Activated CD8-positive, alpha-beta T cell treated with anti-CD3 and anti-CD28 coated beads, Interleukin-2, amount 10 ng/mL, durations not matched to agents 7 days and 5 days (primary cell): Measurements from ENCODE around the gene TECTA. TPM values are rescaled to one million over a fixed set of nuclear protein-coding genes. Genes with fewer than 3 reads are reported as not detected.

Experiments used
- ATAC-seq: fragments of 150-1000 bp; cut with Tn5 transposase; one replicate; pipeline ENCODE4 v1.10.0; 2021; ENCODE audit warnings: moderate library complexity
- CTCF ChIA-PET: fragments of 350-600 bp; sonication (Branson Sonifier 250); formaldehyde crosslinking; loops from one replicate; lab custom pipeline; 2021; ENCODE audit warnings: antibody characterized with exemption; lab: Charles Lee
- POLR2A ChIA-PET: fragments of 350-600 bp; sonication (Branson Sonifier 250); formaldehyde crosslinking; loops from one replicate; lab custom pipeline; 2021; ENCODE audit warnings: antibody characterized with exemption; lab: Charles Lee
- DNase-seq: peaks from one replicate; pipeline ENCODE4 v3.0.0-alpha.2; 2020
- H3K27ac Mint-ChIP-seq: one replicate; pipeline ENCODE4 v1.8.0; 2021; ENCODE audit warnings: mild to moderate bottlenecking, mixed read lengths
- H3K27me3 Mint-ChIP-seq: one replicate; pipeline ENCODE4 v1.8.0; 2021; ENCODE audit warnings: low read depth, mixed read lengths
- H3K36me3 Mint-ChIP-seq: one replicate; pipeline ENCODE4 v1.8.0; 2021; ENCODE audit warnings: low read depth, mixed read lengths
- H3K4me1 Mint-ChIP-seq: one replicate; pipeline ENCODE4 v1.8.0; 2021; ENCODE audit warnings: low read depth, mixed read lengths
- H3K4me3 Mint-ChIP-seq: one replicate; pipeline ENCODE4 v1.8.0; 2021; ENCODE audit warnings: mild to moderate bottlenecking, mixed read lengths
- H3K9me3 Mint-ChIP-seq: one replicate; pipeline ENCODE4 v1.8.0; 2022; ENCODE audit warnings: mixed read lengths; ENCODE audit not compliant: insufficient read depth
- total RNA-seq, 2 experiments: library from RNA; stranded (reverse); gene quantifications; one replicate each; pipeline ENCODE4 v1.2.3, GENCODE V29; 2021

TECTA gene
- total RNA-seq, 2 experiments from 2014 or later, result 0.13 to 0.21 TPM

- no peak for ATAC-seq
- Mint-ChIP-seq H3K27ac (no peak overlapping the region), H3K36me3 (no peaks in the 10 kb centered on the region), H3K27me3 (no peaks in the 10 kb centered on the region), H3K4me1 (no peaks in the 10 kb centered on the region), H3K4me3 (no peak overlapping the region), H3K9me3 (no peaks in the 10 kb centered on the region)
- ChIA-PET CTCF (no interaction called here), POLR2A (no interaction called here)
- no peak for DNase-seq
Observed at GRCh38 chr11:121134741-121135312, 33.8 kb downstream of the TECTA start.

- ATAC-seq (no peak), DNase-seq (no peak)
- Mint-ChIP-seq H3K4me1 (no peaks in the 10 kb centered on the region), H3K4me3 (no peak overlapping the region), H3K27ac (no peak overlapping the region), H3K36me3 (no peaks in the 10 kb centered on the region), H3K9me3 (no peaks in the 10 kb centered on the region), H3K27me3 (no peaks in the 10 kb centered on the region)
- ChIA-PET CTCF (no interaction called here), POLR2A (no interaction called here)
Observed at GRCh38 chr11:121137005-121137404, 36.0 kb downstream of the TECTA start.

- H3K9me3 Mint-ChIP-seq, result no peaks in the 10 kb centered on the region
- CTCF ChIA-PET, result no interaction called here
- no peak overlapping the region for H3K27ac Mint-ChIP-seq
- H3K4me3 Mint-ChIP-seq, result no peak overlapping the region
- no peaks in the 10 kb centered on the region for H3K27me3 Mint-ChIP-seq
- POLR2A ChIA-PET, result no interaction called here
- no peak for DNase-seq
- H3K36me3 Mint-ChIP-seq, result no peaks in the 10 kb centered on the region
- ATAC-seq, result no peak
- H3K4me1 Mint-ChIP-seq, result no peaks in the 10 kb centered on the region
Observed at GRCh38 chr11:121138259-121138658, 37.2 kb downstream of the TECTA start.

- ChIA-PET CTCF (no interaction called here), POLR2A (interaction anchor here (0.6 kb wide), 1 partner anchor 188 kb away, joined by 3 read pairs; no protein-coding TSS in a partner anchor)
- Mint-ChIP-seq H3K27me3 (no peaks in the 10 kb centered on the region), H3K4me1 (no peaks in the 10 kb centered on the region), H3K9me3 (no peaks in the 10 kb centered on the region), H3K4me3 (no peak overlapping the region), H3K36me3 (no peaks in the 10 kb centered on the region), H3K27ac (no peak overlapping the region)
- ATAC-seq, result no peak
- DNase-seq, result no peak
Observed at GRCh38 chr11:121140369-121140768, 39.3 kb downstream of the TECTA start.

- Mint-ChIP-seq H3K27me3 (no peaks in the 10 kb centered on the region), H3K27ac (no peak overlapping the region), H3K4me3 (no peak overlapping the region), H3K9me3 (no peaks in the 10 kb centered on the region), H3K36me3 (no peaks in the 10 kb centered on the region), H3K4me1 (no peaks in the 10 kb centered on the region)
- DNase-seq (no peak), ATAC-seq (no peak)
- CTCF ChIA-PET, result no interaction called here
- POLR2A ChIA-PET, result no interaction called here
Observed at GRCh38 chr11:121141066-121141465, 40.0 kb downstream of the TECTA start.

- DNase-seq (no peak), ATAC-seq (no peak)
- ChIA-PET CTCF (no interaction called here), POLR2A (no interaction called here)
- no peaks in the 10 kb centered on the region for H3K4me1 Mint-ChIP-seq
- H3K4me3 Mint-ChIP-seq, result no peak overlapping the region
- H3K27ac Mint-ChIP-seq, result no peak overlapping the region
- no peaks in the 10 kb centered on the region for H3K9me3 Mint-ChIP-seq
- no peaks in the 10 kb centered on the region for H3K36me3 Mint-ChIP-seq
- no peaks in the 10 kb centered on the region for H3K27me3 Mint-ChIP-seq
Observed at GRCh38 chr11:121143921-121144320, 42.9 kb downstream of the TECTA start.

GRCh38 chr11:121144723-121145122 is 43.7 kb downstream of the TECTA start:
- ATAC-seq (no peak), DNase-seq (no peak)
- Mint-ChIP-seq H3K27me3 (no peaks in the 10 kb centered on the region), H3K9me3 (no peaks in the 10 kb centered on the region), H3K36me3 (no peaks in the 10 kb centered on the region), H3K27ac (no peak overlapping the region), H3K4me3 (no peak overlapping the region), H3K4me1 (no peaks in the 10 kb centered on the region)
- ChIA-PET CTCF (no interaction called here), POLR2A (no interaction called here)

- CTCF ChIA-PET, result no interaction called here
- H3K36me3 Mint-ChIP-seq, result no peaks in the 10 kb centered on the region
- DNase-seq, result no peak
- no peak for ATAC-seq
- no peaks in the 10 kb centered on the region for H3K9me3 Mint-ChIP-seq
- POLR2A ChIA-PET, result no interaction called here
- no peaks in the 10 kb centered on the region for H3K27me3 Mint-ChIP-seq
- H3K4me3 Mint-ChIP-seq, result no peak overlapping the region
- no peaks in the 10 kb centered on the region for H3K4me1 Mint-ChIP-seq
- no peak overlapping the region for H3K27ac Mint-ChIP-seq
Observed at GRCh38 chr11:121145826-121146225, 44.8 kb downstream of the TECTA start.

GRCh38 chr11:121149116-121149515 is 48.1 kb downstream of the TECTA start:
- POLR2A ChIA-PET, result interaction anchor here (0.5 kb wide), 1 partner anchor 10 kb away, joined by 3 read pairs; no protein-coding TSS in a partner anchor
- no peak overlapping the region for H3K27ac Mint-ChIP-seq
- no peaks in the 10 kb centered on the region for H3K27me3 Mint-ChIP-seq
- CTCF ChIA-PET, result interaction anchor here (0.8 kb wide), 1 partner anchor 46 kb away, joined by 3 read pairs; no protein-coding TSS in a partner anchor
- no peak overlapping the region for H3K4me3 Mint-ChIP-seq
- ATAC-seq (no peak), DNase-seq (no peak)
- no peaks in the 10 kb centered on the region for H3K36me3 Mint-ChIP-seq
- H3K9me3 Mint-ChIP-seq, result no peaks in the 10 kb centered on the region
- H3K4me1 Mint-ChIP-seq, result no peaks in the 10 kb centered on the region

GRCh38 chr11:121151207-121151688 is 50.2 kb downstream of the TECTA start:
- H3K4me3 Mint-ChIP-seq, result no peak overlapping the region
- ChIA-PET POLR2A (no interaction called here), CTCF (no interaction called here)
- H3K36me3 Mint-ChIP-seq, result no peaks in the 10 kb centered on the region
- H3K27ac Mint-ChIP-seq, result no peak overlapping the region
- ATAC-seq (no peak), DNase-seq (no peak)
- H3K9me3 Mint-ChIP-seq, result no peaks in the 10 kb centered on the region
- no peaks in the 10 kb centered on the region for H3K4me1 Mint-ChIP-seq
- no peaks in the 10 kb centered on the region for H3K27me3 Mint-ChIP-seq

- H3K27me3 Mint-ChIP-seq, result no peaks in the 10 kb centered on the region
Observed at GRCh38 chr11:121152764-121153163, 51.7 kb downstream of the TECTA start.

GRCh38 chr11:121153472-121153871 is 52.4 kb downstream of the TECTA start:
- Mint-ChIP-seq H3K27ac (no peak overlapping the region), H3K4me1 (no peaks in the 10 kb centered on the region), H3K9me3 (no peaks in the 10 kb centered on the region), H3K27me3 (no peaks in the 10 kb centered on the region), H3K36me3 (no peaks in the 10 kb centered on the region), H3K4me3 (no peak overlapping the region)
- ChIA-PET POLR2A (no interaction called here), CTCF (interaction anchor here (0.9 to 1.4 kb wide), 3 partner anchors 9 to 40 kb away, joined by 3 read pairs; no protein-coding TSS in a partner anchor)
- ATAC-seq, result no peak
- no peak for DNase-seq

More at GRCh38 chr11:121152764-121153163, 51.7 kb downstream of the TECTA start:
- DNase-seq, result no peak
- CTCF ChIA-PET, result interaction anchor here (1.0 to 1.4 kb wide), 2 partner anchors 11 to 40 kb away, joined by 3 read pairs; no protein-coding TSS in a partner anchor
- no peak for ATAC-seq
- no peaks in the 10 kb centered on the region for H3K9me3 Mint-ChIP-seq
- H3K4me1 Mint-ChIP-seq, result no peaks in the 10 kb centered on the region
- no peak overlapping the region for H3K4me3 Mint-ChIP-seq
- no peaks in the 10 kb centered on the region for H3K36me3 Mint-ChIP-seq
- no peak overlapping the region for H3K27ac Mint-ChIP-seq
- POLR2A ChIA-PET, result no interaction called here
